Activated CD4-positive, alpha-beta T cell treated with anti-CD3 and anti-CD28 coated beads for 36 hours (primary cell): ENCODE data around the gene MYBPH. TPM values are rescaled to one million over a fixed set of nuclear protein-coding genes. Genes with fewer than 3 reads are reported as not detected.

Experiments used
- ATAC-seq: fragments of 200-7000 bp; cut with Tn5 transposase; one replicate; pipeline ENCODE4 v1.10.0; 2021; ENCODE audit warnings: mild to moderate bottlenecking, moderate library complexity
- CTCF ChIA-PET: fragments of 350-600 bp; sonication (Branson Sonifier 250); formaldehyde crosslinking; loops from one replicate; lab custom pipeline; 2021; ENCODE audit warnings: antibody characterized with exemption; lab: Charles Lee
- POLR2A ChIA-PET: fragments of 350-600 bp; sonication (Branson Sonifier 250); formaldehyde crosslinking; loops from one replicate; lab custom pipeline; 2021; ENCODE audit warnings: antibody characterized with exemption, inconsistent platforms; lab: Charles Lee
- DNase-seq: peaks from one replicate; pipeline ENCODE4 v3.0.0-alpha.2; 2020
- H3K27ac Mint-ChIP-seq: one replicate; pipeline ENCODE4 v1.8.0; 2021; ENCODE audit warnings: mixed read lengths
- H3K27me3 Mint-ChIP-seq: one replicate; pipeline ENCODE4 v1.8.0; 2021; ENCODE audit warnings: mixed read lengths
- H3K36me3 Mint-ChIP-seq: one replicate; pipeline ENCODE4 v1.8.0; 2021; ENCODE audit warnings: low read depth, mixed read lengths
- H3K4me1 Mint-ChIP-seq: one replicate; pipeline ENCODE4 v1.8.0; 2021; ENCODE audit warnings: mixed read lengths
- H3K4me3 Mint-ChIP-seq: one replicate; pipeline ENCODE4 v1.8.0; 2021; ENCODE audit warnings: mild to moderate bottlenecking, moderate library complexity, mixed read lengths
- H3K9me3 Mint-ChIP-seq: one replicate; pipeline ENCODE4 v1.8.0; 2021; ENCODE audit warnings: low read depth, mixed read lengths
- intact Hi-C, 2 experiments: fragments of 100-400 bp; cut with DNase I in 1 of 2; cut with micrococcal nuclease in 1 of 2; formaldehyde crosslinking; loops; one replicate each; pipeline versions ENCODE4 v1.14.2 to v1.15.1; 2022 to 2024; cut with DNase I, micrococcal nuclease
- total RNA-seq, 2 experiments: library from RNA; stranded (reverse); gene quantifications; one replicate each; pipeline ENCODE4 v1.2.3, GENCODE V29; 2021

The MYBPH gene
- total RNA-seq, 2 experiments from 2014 or later, result not detected

- intact Hi-C loops, result no loop called here
- no peak for DNase-seq
- POLR2A ChIA-PET, result no interaction called here
- Mint-ChIP-seq H3K9me3 (no peaks in the 10 kb centered on the region), H3K27me3 (peaks cover 11% of the 10 kb centered on the region), H3K36me3 (no peaks in the 10 kb centered on the region), H3K4me1 (peaks cover 5% of the 10 kb centered on the region), H3K27ac (no peak overlapping the region), H3K4me3 (no peak overlapping the region)
- CTCF ChIA-PET, result interaction anchor here (0.7 to 1.0 kb wide), 3 partner anchors 15 to 230 kb away, joined by 3 to 4 read pairs (median 3); no protein-coding TSS in a partner anchor
- no peak for ATAC-seq
These were observed 41.5 kb downstream of the MYBPH start for GRCh38 chr1:203133970-203134725.

- ATAC-seq, result no peak
These were observed 44.0 kb downstream of the MYBPH start for GRCh38 chr1:203131548-203132200.

GRCh38 chr1:203130358-203130985, 45.2 kb downstream of the MYBPH start:
- intact Hi-C loops, result no loop called here
- no peak for ATAC-seq
- ChIA-PET POLR2A (no interaction called here), CTCF (interaction anchor here (0.8 to 0.9 kb wide), 2 partner anchors 17 to 1665 kb away, joined by 3 to 4 read pairs; no protein-coding TSS in a partner anchor)
- H3K27ac Mint-ChIP-seq, result no peak overlapping the region
- DNase-seq, result no peak
- H3K9me3 Mint-ChIP-seq, result no peaks in the 10 kb centered on the region
- no peak overlapping the region for H3K4me3 Mint-ChIP-seq
- H3K36me3 Mint-ChIP-seq, result no peaks in the 10 kb centered on the region
- peaks cover 33% of the 10 kb centered on the region for H3K27me3 Mint-ChIP-seq
- H3K4me1 Mint-ChIP-seq, result peaks cover 9% of the 10 kb centered on the region

More at GRCh38 chr1:203131548-203132200, 44.0 kb downstream of the MYBPH start:
- POLR2A ChIA-PET, result no interaction called here
- Mint-ChIP-seq H3K27me3 (peaks cover 27% of the 10 kb centered on the region), H3K27ac (no peak overlapping the region), H3K4me1 (peaks cover 14% of the 10 kb centered on the region), H3K36me3 (no peaks in the 10 kb centered on the region), H3K4me3 (no peak overlapping the region), H3K9me3 (no peaks in the 10 kb centered on the region)
- intact Hi-C loops, result no loop called here
- DNase-seq, result no peak
- CTCF ChIA-PET, result no interaction called here

DNA sequence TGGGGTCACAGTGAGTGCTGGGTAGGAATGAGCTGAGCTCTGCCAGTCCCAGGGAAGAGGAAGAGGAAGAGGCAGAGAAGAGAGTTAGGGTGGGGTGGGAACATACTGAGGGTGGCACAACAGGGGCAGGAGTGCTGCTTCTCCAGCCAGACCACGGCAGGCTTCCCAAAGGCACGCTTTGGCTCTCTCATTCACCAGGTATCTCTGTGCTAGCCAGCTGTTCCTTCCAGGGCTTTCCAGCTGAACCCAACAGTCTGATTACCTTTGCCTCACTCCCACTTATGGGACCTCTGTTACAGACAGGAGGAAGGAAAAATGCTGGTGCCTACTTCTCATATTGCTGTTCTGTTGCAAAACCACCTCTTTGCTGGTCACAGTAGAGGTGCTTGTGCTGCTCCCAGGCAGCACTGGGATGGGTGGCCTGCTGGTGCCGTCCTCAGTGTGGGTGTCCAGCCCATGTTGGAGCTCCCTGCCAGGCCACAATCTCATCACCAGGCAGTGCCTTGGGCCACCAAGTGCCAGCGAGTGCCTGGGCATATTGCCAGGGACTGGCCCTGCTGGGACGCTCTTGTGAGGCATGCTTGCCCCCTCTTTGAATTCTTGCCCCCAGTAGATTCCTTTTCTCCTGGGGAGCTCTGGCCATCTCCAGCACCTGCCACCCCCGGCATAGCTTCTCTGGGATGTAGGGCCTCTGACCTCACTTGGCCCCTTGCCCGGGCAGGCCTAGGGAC, 46.0 kb downstream of the MYBPH start:
- CTCF ChIA-PET, result interaction anchor here (0.6 to 0.9 kb wide), 3 partner anchors 12 to 1664 kb away, joined by 3 to 4 read pairs (median 4); no protein-coding TSS in a partner anchor
- H3K36me3 Mint-ChIP-seq, result no peaks in the 10 kb centered on the region
- intact Hi-C loops, result no loop called here

GRCh38 chr1:203128716-203129500, 46.7 kb downstream of the MYBPH start:
- Mint-ChIP-seq H3K27me3 (peaks cover 43% of the 10 kb centered on the region), H3K36me3 (no peaks in the 10 kb centered on the region), H3K9me3 (no peaks in the 10 kb centered on the region), H3K4me1 (peaks cover 9% of the 10 kb centered on the region), H3K27ac (no peak overlapping the region), H3K4me3 (no peak overlapping the region)
- CTCF ChIA-PET, result interaction anchor here (0.6 to 2.0 kb wide), 4 partner anchors 11 to 90 kb away, joined by 4 to 8 read pairs (median 6); no protein-coding TSS in a partner anchor
- DNase-seq (no peak), ATAC-seq (no peak)
- POLR2A ChIA-PET, result no interaction called here
- intact Hi-C loops, result no loop called here

More for the DNA sequence above, 46.0 kb downstream of the MYBPH start:
- Mint-ChIP-seq H3K4me3 (no peak overlapping the region), H3K9me3 (no peaks in the 10 kb centered on the region), H3K27ac (no peak overlapping the region), H3K27me3 (peaks cover 40% of the 10 kb centered on the region), H3K4me1 (peaks cover 9% of the 10 kb centered on the region)
- DNase-seq (no peak), ATAC-seq (no peak)
- POLR2A ChIA-PET, result no interaction called here

GRCh38 chr1:203128431-203128715, 47.3 kb downstream of the MYBPH start:
- ChIA-PET POLR2A (no interaction called here), CTCF (interaction anchor here (1.2 to 2.0 kb wide), 3 partner anchors 10 to 89 kb away, joined by 4 to 8 read pairs (median 8); no protein-coding TSS in a partner anchor)
- ATAC-seq (peak; percentile 19), DNase-seq (no peak)
- Mint-ChIP-seq H3K4me3 (no peak overlapping the region), H3K9me3 (no peaks in the 10 kb centered on the region), H3K36me3 (no peaks in the 10 kb centered on the region), H3K27ac (no peak overlapping the region), H3K27me3 (peaks cover 45% of the 10 kb centered on the region), H3K4me1 (peaks cover 9% of the 10 kb centered on the region)
- intact Hi-C loops, result no loop called here

DNA sequence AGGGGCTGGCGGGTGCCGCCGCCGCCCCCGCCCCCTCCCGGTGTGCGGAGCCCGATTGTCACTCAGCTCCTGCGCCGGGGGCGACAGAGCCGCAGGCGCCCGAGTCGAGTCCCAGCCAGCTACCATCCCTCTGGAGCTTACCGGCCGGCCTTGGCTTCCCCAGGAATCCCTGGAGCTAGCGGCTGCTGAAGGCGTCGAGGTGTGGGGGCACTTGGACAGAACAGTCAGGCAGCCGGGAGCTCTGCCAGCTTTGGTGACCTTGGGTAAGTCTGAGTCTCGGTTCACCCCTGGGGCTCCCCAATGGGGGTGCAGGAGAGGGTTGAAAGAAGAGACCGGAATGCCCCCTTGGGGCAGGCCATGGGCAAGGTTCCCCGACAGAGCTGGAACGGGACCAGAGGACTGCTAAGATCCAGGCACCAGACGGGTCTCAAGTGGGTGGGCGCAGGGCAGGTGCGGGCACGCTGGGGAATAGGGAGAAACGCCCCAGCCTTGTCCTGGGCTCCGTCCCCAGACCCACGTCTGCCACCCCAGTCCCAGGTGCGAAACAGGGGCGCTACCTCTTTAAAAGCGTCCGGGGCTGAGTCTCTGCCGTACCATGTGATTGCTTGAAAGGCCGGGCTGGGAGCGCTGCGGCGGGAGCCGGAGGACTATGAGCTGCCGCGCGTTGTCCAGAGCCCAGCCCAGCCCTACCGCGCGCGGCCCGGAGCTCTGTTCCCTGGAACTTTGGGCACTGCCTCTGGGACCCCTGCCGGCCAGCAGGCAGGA, 47.8 kb downstream of the MYBPH start, which contains the start of gene ADORA1:
ADORA1 (plus strand) TSS at position 61 of the 765 bp plus-strand sequence. CDS start 1,116 bp downstream, outside the sequence.
- Mint-ChIP-seq H3K36me3 (no peaks in the 10 kb centered on the region), H3K27ac (no peak within 1 kb of the TSS), H3K9me3 (no peaks in the 10 kb centered on the region), H3K27me3 (peaks cover 45% of the 10 kb centered on the region), H3K4me3 (no peak within 1 kb of the TSS), H3K4me1 (peaks cover 9% of the 10 kb centered on the region)
- ATAC-seq (peak; percentile 53), DNase-seq (peak; percentile 26)
- ChIA-PET CTCF (interaction anchor here (0.8 to 2.2 kb wide), 9 partner anchors 10 to 98 kb away, joined by 3 to 8 read pairs (median 4); no protein-coding TSS in a partner anchor), POLR2A (no interaction called here)
- intact Hi-C loops, result no loop called here

DNA sequence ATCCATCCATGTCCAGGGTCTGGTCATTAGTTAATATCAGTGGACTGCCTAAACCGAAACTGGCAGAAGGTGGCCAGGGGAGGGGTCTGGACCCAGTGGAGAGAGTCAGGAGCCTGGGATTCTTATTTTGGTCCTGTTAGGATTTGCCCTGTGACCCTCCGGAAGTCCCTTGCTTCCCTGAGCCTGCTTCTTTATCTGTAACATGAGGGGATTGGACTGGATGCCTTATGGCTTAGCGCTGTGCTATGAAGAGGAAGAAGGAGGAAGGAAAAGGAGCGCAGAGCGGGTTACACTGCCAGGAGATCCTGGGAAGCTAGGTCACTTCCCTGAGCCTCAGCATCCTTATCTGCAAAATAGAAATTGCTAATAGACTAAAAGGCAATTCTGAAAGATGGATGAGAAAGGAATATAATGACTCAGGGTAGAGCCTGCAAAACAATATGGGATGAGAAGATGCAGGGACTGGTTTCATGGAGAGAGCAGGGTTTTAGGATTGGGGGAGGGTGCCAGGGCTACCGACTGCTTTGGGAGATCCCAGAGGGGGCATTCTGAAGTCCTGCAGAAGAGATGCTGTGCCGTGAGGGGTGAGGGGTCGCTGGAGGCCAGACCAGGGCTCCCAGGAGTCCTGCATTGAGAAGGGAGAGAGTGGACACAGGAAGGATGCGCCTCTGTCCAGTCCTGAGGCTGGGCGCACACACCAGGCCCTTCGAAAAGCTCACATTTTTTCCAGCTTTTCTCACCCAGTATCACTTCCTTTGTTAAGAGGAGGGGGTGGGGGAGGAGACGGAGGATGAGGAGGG, 48.6 kb downstream of the MYBPH start:
- H3K9me3 Mint-ChIP-seq, result no peaks in the 10 kb centered on the region
- ATAC-seq (no peak), DNase-seq (no peak)
- intact Hi-C loops, result no loop called here
- POLR2A ChIA-PET, result no interaction called here
- H3K36me3 Mint-ChIP-seq, result no peaks in the 10 kb centered on the region
- peaks cover 9% of the 10 kb centered on the region for H3K4me1 Mint-ChIP-seq
- H3K4me3 Mint-ChIP-seq, result no peak overlapping the region
- CTCF ChIA-PET, result interaction anchor here (0.8 to 2.2 kb wide), 8 partner anchors 9 to 97 kb away, joined by 3 to 8 read pairs (median 4); no protein-coding TSS in a partner anchor
- no peak overlapping the region for H3K27ac Mint-ChIP-seq
- H3K27me3 Mint-ChIP-seq, result peaks cover 47% of the 10 kb centered on the region

- DNase-seq (no peak), ATAC-seq (no peak)
- peaks cover 9% of the 10 kb centered on the region for H3K4me1 Mint-ChIP-seq
- POLR2A ChIA-PET, result no interaction called here
- H3K27ac Mint-ChIP-seq, result no peak overlapping the region
- no peak overlapping the region for H3K4me3 Mint-ChIP-seq
- H3K9me3 Mint-ChIP-seq, result no peaks in the 10 kb centered on the region
- CTCF ChIA-PET, result interaction anchor here (0.7 to 2.2 kb wide), 6 partner anchors 9 to 469 kb away, joined by 3 to 5 read pairs (median 3); no protein-coding TSS in a partner anchor
- peaks cover 52% of the 10 kb centered on the region for H3K27me3 Mint-ChIP-seq
- H3K36me3 Mint-ChIP-seq, result no peaks in the 10 kb centered on the region
- intact Hi-C loops, result no loop called here
These were observed 49.3 kb downstream of the MYBPH start for GRCh38 chr1:203126151-203126865.
